Measurements from ENCODE around the gene ALDOB.

DNA sequence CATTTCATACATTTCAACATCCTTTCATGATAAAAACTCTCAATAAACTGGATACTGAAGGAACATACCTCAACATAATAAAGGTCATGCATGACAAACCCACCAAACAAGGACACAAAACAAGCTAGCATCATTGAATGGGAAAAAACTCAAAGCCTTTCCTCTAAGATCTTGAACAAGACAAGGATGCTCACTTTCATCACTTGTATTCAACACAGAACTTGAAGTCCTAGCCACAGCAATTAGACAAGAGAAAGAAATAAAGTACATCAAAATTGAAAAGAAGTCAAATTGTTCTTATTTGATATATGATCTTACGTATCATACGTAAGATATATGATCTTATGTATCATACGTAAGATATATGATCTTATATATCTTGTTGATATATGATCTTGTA is 42.4 kb downstream of the ALDOB start:
- TF ChIP-seq POLR2AphosphoS5 (IDR thresholded peaks at IDR 0.05; ENCODE audit: low read depth, low read length) (no peak), TAF1 (IDR thresholded peaks at IDR 0.05; ENCODE audit: borderline replicate concordance, insufficient read depth, low read length) (no peak), SIN3A (IDR thresholded peaks at IDR 0.05; ENCODE audit: borderline replicate concordance, insufficient read depth, low read length) (no peak)
- TF ChIP-seq, protein P1, sequence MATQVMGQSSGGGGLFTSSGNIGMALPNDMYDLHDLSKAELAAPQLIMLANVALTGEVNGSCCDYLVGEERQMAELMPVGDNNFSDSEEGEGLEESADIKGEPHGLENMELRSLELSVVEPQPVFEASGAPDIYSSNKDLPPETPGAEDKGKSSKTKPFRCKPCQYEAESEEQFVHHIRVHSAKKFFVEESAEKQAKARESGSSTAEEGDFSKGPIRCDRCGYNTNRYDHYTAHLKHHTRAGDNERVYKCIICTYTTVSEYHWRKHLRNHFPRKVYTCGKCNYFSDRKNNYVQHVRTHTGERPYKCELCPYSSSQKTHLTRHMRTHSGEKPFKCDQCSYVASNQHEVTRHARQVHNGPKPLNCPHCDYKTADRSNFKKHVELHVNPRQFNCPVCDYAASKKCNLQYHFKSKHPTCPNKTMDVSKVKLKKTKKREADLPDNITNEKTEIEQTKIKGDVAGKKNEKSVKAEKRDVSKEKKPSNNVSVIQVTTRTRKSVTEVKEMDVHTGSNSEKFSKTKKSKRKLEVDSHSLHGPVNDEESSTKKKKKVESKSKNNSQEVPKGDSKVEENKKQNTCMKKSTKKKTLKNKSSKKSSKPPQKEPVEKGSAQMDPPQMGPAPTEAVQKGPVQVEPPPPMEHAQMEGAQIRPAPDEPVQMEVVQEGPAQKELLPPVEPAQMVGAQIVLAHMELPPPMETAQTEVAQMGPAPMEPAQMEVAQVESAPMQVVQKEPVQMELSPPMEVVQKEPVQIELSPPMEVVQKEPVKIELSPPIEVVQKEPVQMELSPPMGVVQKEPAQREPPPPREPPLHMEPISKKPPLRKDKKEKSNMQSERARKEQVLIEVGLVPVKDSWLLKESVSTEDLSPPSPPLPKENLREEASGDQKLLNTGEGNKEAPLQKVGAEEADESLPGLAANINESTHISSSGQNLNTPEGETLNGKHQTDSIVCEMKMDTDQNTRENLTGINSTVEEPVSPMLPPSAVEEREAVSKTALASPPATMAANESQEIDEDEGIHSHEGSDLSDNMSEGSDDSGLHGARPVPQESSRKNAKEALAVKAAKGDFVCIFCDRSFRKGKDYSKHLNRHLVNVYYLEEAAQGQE (IDR thresholded peaks at IDR 0.05; ENCODE audit: insufficient read depth in 1 of 2, low read depth in 2 of 2, low read length in 2 of 2): no peak
